ENCODE data around the gene SWAP70. TPM values are rescaled to one million over a fixed set of nuclear protein-coding genes. Genes with fewer than 3 reads are reported as not detected.

Gene SWAP70
- total and polyA plus RNA-seq, 10 of the 15 experiments (the other 5 are each of a cell fraction or from before 2014, with no cell fraction given) = 20.6 to 62.4 (median 41.7) TPM

DNA sequence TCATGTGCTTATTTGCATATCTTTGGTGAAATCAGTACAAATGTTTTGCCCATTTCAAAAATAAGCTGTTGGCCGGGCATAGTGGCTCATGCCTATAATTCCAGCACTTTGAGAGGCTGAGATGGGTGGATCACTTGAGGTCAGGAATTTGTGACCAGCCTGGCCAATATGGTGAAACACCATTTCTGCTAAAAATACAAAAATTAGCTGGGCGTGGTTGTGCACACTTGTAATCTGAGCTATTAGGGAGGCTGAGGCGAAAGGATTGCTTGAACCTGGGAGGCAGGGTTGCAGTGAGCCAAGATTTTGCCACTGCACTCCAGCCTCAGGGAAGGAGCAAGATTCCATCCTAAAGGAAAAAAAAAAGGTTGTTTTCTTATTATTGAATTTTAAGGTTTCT, 136.0 kb downstream of the SWAP70 start:
- H3K4me2 ChIP-seq (ENCODE audit: control insufficient read depth, insufficient read depth) = no peak overlapping the region
- TF ChIP-seq, protein P1, sequence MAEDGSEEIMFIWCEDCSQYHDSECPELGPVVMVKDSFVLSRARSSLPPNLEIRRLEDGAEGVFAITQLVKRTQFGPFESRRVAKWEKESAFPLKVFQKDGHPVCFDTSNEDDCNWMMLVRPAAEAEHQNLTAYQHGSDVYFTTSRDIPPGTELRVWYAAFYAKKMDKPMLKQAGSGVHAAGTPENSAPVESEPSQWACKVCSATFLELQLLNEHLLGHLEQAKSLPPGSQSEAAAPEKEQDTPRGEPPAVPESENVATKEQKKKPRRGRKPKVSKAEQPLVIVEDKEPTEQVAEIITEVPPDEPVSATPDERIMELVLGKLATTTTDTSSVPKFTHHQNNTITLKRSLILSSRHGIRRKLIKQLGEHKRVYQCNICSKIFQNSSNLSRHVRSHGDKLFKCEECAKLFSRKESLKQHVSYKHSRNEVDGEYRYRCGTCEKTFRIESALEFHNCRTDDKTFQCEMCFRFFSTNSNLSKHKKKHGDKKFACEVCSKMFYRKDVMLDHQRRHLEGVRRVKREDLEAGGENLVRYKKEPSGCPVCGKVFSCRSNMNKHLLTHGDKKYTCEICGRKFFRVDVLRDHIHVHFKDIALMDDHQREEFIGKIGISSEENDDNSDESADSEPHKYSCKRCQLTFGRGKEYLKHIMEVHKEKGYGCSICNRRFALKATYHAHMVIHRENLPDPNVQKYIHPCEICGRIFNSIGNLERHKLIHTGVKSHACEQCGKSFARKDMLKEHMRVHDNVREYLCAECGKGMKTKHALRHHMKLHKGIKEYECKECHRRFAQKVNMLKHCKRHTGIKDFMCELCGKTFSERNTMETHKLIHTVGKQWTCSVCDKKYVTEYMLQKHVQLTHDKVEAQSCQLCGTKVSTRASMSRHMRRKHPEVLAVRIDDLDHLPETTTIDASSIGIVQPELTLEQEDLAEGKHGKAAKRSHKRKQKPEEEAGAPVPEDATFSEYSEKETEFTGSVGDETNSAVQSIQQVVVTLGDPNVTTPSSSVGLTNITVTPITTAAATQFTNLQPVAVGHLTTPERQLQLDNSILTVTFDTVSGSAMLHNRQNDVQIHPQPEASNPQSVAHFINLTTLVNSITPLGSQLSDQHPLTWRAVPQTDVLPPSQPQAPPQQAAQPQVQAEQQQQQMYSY (CRISPR knock-in tag; IDR thresholded peaks at IDR 0.05) = no peak
- no peak overlapping the region for H3K9ac ChIP-seq (ENCODE audit: control insufficient read depth, insufficient read depth, low read length)
- no peak for DNase-seq (ENCODE audit: low read depth, low spot score)
- WGBS (ENCODE audit: insufficient coverage, insufficient replicate concordance, low lambda C conversion rate, missing lambda C conversion rate) = 83% methylated on average over 3 of the region's 3 CpGs
- no peaks in the 10 kb centered on the region for H3K79me2 ChIP-seq (ENCODE audit: control insufficient read depth, insufficient read depth, low read length)
- H3K27me3 ChIP-seq (replicated peaks in 1 of 2; ENCODE audit: control insufficient read depth in 2 of 2, insufficient read depth in 2 of 2, low read length in 1 of 2) = no peaks in the 10 kb centered on the region; a peak in 1 of 4 replicates
- no peaks in the 10 kb centered on the region for H3K36me3 ChIP-seq (ENCODE audit: control insufficient read depth in 2 of 2, insufficient read depth in 2 of 2, low read length in 1 of 2)
- no peak overlapping the region for H3K4me3 ChIP-seq
- H3K27ac ChIP-seq (ENCODE audit: control insufficient read depth, insufficient read depth) = no peak overlapping the region
- no peak for ATAC-seq
- ChIA-PET SMC1A (ENCODE audit: uncharacterized antibody, unreplicated experiment) (interaction anchor here (1.5 kb wide), 1 partner anchor 14 kb away, joined by 3 read pairs; no protein-coding TSS in a partner anchor), CTCF (interaction anchor here (0.6 kb wide), 1 partner anchor 380 kb away, joined by 3 read pairs; no protein-coding TSS in a partner anchor), POLR2A (no interaction called here), RAD21 (ENCODE audit: unreplicated experiment) (no interaction called here)
- no peaks in the 10 kb centered on the region for H3K4me1 ChIP-seq (ENCODE audit: control insufficient read depth, insufficient read depth, low read length)
- intact Hi-C loops (cut with micrococcal nuclease; ENCODE audit: unreplicated experiment) = no loop called here
- H2AFZ ChIP-seq (ENCODE audit: control insufficient read depth, low read depth, low read length) = no peak overlapping the region
- BruUV-seq (replicated peaks) = no TSS peak
- FAIRE-seq = no peak
- no peaks in the 10 kb centered on the region for H4K20me1 ChIP-seq (ENCODE audit: control insufficient read depth, insufficient read depth)
- in situ Hi-C loops (cut with MboI) = no loop called here
- no peaks in the 10 kb centered on the region for H3K9me3 ChIP-seq (replicated peaks; ENCODE audit: control insufficient read depth, insufficient read depth, low read length)

GRCh38 chr11:9802291-9802861, 138.5 kb downstream of the SWAP70 start:
- ChIA-PET CTCF (interaction anchor here (0.7 to 1.4 kb wide), 2 partner anchors 12 kb away, joined by 3 to 5 read pairs; no protein-coding TSS in a partner anchor), SMC1A (ENCODE audit: uncharacterized antibody, unreplicated experiment) (interaction anchor here (0.8 to 1.5 kb wide), 3 partner anchors 58 to 96 kb away, joined by 3 read pairs; no protein-coding TSS in a partner anchor), RAD21 (ENCODE audit: unreplicated experiment) (no interaction called here), POLR2A (no interaction called here)
- H3K4me2 ChIP-seq (ENCODE audit: control insufficient read depth, insufficient read depth) = no peak overlapping the region
- in situ Hi-C loops (cut with MboI) = no loop called here
- no peak overlapping the region for H3K27ac ChIP-seq (ENCODE audit: control insufficient read depth, insufficient read depth)
- H3K9me3 ChIP-seq (replicated peaks; ENCODE audit: control insufficient read depth, insufficient read depth, low read length) = no peaks in the 10 kb centered on the region
- no peaks in the 10 kb centered on the region for H3K36me3 ChIP-seq (ENCODE audit: control insufficient read depth in 2 of 2, insufficient read depth in 2 of 2, low read length in 1 of 2)
- WGBS (ENCODE audit: insufficient coverage, insufficient replicate concordance, low lambda C conversion rate, missing lambda C conversion rate) = 76% methylated on average over 3 of the region's 3 CpGs
- no peak overlapping the region for H3K4me3 ChIP-seq
- H3K79me2 ChIP-seq (ENCODE audit: control insufficient read depth, insufficient read depth, low read length) = no peaks in the 10 kb centered on the region
- H3K4me1 ChIP-seq (ENCODE audit: control insufficient read depth, insufficient read depth, low read length) = no peaks in the 10 kb centered on the region
- TF ChIP-seq, protein P2, sequence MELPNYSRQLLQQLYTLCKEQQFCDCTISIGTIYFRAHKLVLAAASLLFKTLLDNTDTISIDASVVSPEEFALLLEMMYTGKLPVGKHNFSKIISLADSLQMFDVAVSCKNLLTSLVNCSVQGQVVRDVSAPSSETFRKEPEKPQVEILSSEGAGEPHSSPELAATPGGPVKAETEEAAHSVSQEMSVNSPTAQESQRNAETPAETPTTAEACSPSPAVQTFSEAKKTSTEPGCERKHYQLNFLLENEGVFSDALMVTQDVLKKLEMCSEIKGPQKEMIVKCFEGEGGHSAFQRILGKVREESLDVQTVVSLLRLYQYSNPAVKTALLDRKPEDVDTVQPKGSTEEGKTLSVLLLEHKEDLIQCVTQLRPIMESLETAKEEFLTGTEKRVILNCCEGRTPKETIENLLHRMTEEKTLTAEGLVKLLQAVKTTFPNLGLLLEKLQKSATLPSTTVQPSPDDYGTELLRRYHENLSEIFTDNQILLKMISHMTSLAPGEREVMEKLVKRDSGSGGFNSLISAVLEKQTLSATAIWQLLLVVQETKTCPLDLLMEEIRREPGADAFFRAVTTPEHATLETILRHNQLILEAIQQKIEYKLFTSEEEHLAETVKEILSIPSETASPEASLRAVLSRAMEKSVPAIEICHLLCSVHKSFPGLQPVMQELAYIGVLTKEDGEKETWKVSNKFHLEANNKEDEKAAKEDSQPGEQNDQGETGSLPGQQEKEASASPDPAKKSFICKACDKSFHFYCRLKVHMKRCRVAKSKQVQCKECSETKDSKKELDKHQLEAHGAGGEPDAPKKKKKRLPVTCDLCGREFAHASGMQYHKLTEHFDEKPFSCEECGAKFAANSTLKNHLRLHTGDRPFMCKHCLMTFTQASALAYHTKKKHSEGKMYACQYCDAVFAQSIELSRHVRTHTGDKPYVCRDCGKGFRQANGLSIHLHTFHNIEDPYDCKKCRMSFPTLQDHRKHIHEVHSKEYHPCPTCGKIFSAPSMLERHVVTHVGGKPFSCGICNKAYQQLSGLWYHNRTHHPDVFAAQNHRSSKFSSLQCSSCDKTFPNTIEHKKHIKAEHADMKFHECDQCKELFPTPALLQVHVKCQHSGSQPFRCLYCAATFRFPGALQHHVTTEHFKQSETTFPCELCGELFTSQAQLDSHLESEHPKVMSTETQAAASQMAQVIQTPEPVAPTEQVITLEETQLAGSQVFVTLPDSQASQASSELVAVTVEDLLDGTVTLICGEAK (IDR thresholded peaks at IDR 0.05; ENCODE audit: borderline replicate concordance) = 0 out of 2 replicates have a peak, but pooled peaks have one; percentile 21
- no peak for TF ChIP-seq ESRRA (IDR thresholded peaks at IDR 0.05; ENCODE audit: low read length)
- H4K20me1 ChIP-seq (ENCODE audit: control insufficient read depth, insufficient read depth) = no peaks in the 10 kb centered on the region
- FAIRE-seq = no peak
- DNase-seq (ENCODE audit: low read depth, low spot score) = no peak
- no peak overlapping the region for H2AFZ ChIP-seq (ENCODE audit: control insufficient read depth, low read depth, low read length)
- H3K9ac ChIP-seq (ENCODE audit: control insufficient read depth, insufficient read depth, low read length) = no peak overlapping the region
- H3K27me3 ChIP-seq (replicated peaks in 1 of 2; ENCODE audit: control insufficient read depth in 2 of 2, insufficient read depth in 2 of 2, low read length in 1 of 2) = no peaks in the 10 kb centered on the region; a peak in 2 of 4 replicates
- no peak for ATAC-seq
- intact Hi-C loops (cut with micrococcal nuclease; ENCODE audit: unreplicated experiment) = no loop called here
- BruUV-seq (replicated peaks) = no TSS peak

All from GM12878 (cell line).